SH-SY5Y (cell line): Measurements from ENCODE around the gene C13orf42.

Experiments used
- GATA2 ChIP-seq: IDR thresholded peaks from 2 replicates; pipeline ENCODE4 v1.6.1; 2011; ENCODE audit warnings: mild to moderate bottlenecking, low read depth, low read length
- GATA3 ChIP-seq: IDR thresholded peaks from 2 replicates; pipeline ENCODE4 v1.6.1; 2011; ENCODE audit warnings: low read depth, mild to moderate bottlenecking, low read length, moderate library complexity

DNA sequence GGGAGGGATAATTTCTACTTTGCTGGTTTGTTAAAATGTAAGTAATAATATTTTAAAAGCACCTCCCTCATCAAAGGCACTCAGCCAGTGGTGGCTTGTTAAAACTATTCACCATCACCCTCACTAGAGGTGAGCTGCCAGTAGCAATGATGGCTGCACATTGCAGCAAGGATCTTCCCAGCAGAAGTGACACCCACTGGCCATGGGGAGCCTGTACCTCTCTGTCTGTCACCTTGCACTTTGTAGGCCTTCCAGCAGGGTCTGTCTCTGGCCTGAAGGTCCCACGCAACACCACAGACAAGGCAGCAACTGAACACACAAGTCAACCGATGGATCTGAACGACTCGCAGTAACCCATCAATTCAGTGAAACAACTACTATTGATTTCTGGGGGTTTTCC, 47.3 kb upstream of the C13orf42 start:
- TF ChIP-seq GATA3 (no peak), GATA2 (no peak)
